GM06990 (cell line): ENCODE results near the gene ADAMTSL2.

Experiments used
- DNase-seq: peaks from one replicate; pipeline ENCODE4 v3.0.0-alpha.2; 2011; ENCODE audit not compliant: insufficient read length; ENCODE audit errors: extremely low read depth
- H3K27me3 ChIP-seq: replicated peaks from 2 replicates; pipeline ENCODE4 v1.6.0; 2011; ENCODE audit warnings: low read length; ENCODE audit not compliant: control insufficient read depth, insufficient read depth
- H3K36me3 ChIP-seq: 2 replicates; pipeline ENCODE4 v1.5.1; 2011; ENCODE audit warnings: low read length; ENCODE audit not compliant: control insufficient read depth, insufficient read depth
- H3K4me3 ChIP-seq: replicated peaks from 2 replicates; pipeline ENCODE4 v1.5.1; 2011; ENCODE audit warnings: low read depth, mild to moderate bottlenecking, control low read depth, low read length
- CTCF ChIP-seq: IDR thresholded peaks from 2 replicates; pipeline ENCODE4 v1.5.1; 2011; ENCODE audit warnings: low read length, control low read depth, mild to moderate bottlenecking, inconsistent platforms; ENCODE audit not compliant: insufficient read depth, poor library complexity, severe bottlenecking

The ADAMTSL2 gene

GRCh38 chr9:133511607-133512006 lies 22.9 kb upstream of the ADAMTSL2 start:
- H3K4me3 ChIP-seq, result no peak overlapping the region
- no peak for TF ChIP-seq CTCF
- no peak for DNase-seq
- no peaks in the 10 kb centered on the region for H3K36me3 ChIP-seq
- peaks cover 3% of the 10 kb centered on the region; the same call in 1 of the 2 replicates for H3K27me3 ChIP-seq

- H3K4me3 ChIP-seq, result no peak overlapping the region
- no peak for TF ChIP-seq CTCF
- DNase-seq, result no peak
- H3K27me3 ChIP-seq, result peaks cover 3% of the 10 kb centered on the region; the same call in 1 of the 2 replicates
- H3K36me3 ChIP-seq, result no peaks in the 10 kb centered on the region
Observed at GRCh38 chr9:133512253-133513213, 22.0 kb upstream of the ADAMTSL2 start.

GRCh38 chr9:133513214-133514100 lies 21.0 kb upstream of the ADAMTSL2 start:
- TF ChIP-seq CTCF, result no peak
- peaks cover 5% of the 10 kb centered on the region; the same call in 1 of the 2 replicates for H3K27me3 ChIP-seq
- DNase-seq, result no peak
- H3K4me3 ChIP-seq, result no peak overlapping the region
- H3K36me3 ChIP-seq, result no peaks in the 10 kb centered on the region

- TF ChIP-seq CTCF, result no peak
- Histone ChIP-seq H3K27me3 (peaks cover 4% of the 10 kb centered on the region; the same call in 1 of the 2 replicates), H3K36me3 (no peaks in the 10 kb centered on the region), H3K4me3 (no peak overlapping the region)
- no peak for DNase-seq
Observed at GRCh38 chr9:133514460-133515239, 19.9 kb upstream of the ADAMTSL2 start.

- Histone ChIP-seq H3K36me3 (no peaks in the 10 kb centered on the region), H3K4me3 (no peak overlapping the region), H3K27me3 (peaks cover 4% of the 10 kb centered on the region; the same call in 1 of the 2 replicates)
- TF ChIP-seq CTCF, result no peak
- DNase-seq, result no peak
Observed at GRCh38 chr9:133515240-133515610, 19.3 kb upstream of the ADAMTSL2 start.
